Retina (tissue), 1 donor: Measurements from ENCODE around the gene HMX2.
"Not testable (repeated sequence)": the region's sequence is repeated elsewhere in the genome, so short reads cannot be mapped to it uniquely, and the experiment has no call there.

Source experiments
- DNase-seq: peaks from one replicate; pipeline ENCODE4 v3.0.0-alpha.2; 2016

HMX2 gene

GRCh38 chr10:123153486-123154091, 5.7 kb downstream of the HMX2 start:
- DNase-seq: no peak

GRCh38 chr10:123154092-123154710, 6.3 kb downstream of the HMX2 start, which contains the start of gene BUB3:
TSS of gene BUB3 (plus strand) at chr10:123154402. CDS start at chr10:123154918, 516 bp downstream.
- peak; percentile 97 for DNase-seq

DNA sequence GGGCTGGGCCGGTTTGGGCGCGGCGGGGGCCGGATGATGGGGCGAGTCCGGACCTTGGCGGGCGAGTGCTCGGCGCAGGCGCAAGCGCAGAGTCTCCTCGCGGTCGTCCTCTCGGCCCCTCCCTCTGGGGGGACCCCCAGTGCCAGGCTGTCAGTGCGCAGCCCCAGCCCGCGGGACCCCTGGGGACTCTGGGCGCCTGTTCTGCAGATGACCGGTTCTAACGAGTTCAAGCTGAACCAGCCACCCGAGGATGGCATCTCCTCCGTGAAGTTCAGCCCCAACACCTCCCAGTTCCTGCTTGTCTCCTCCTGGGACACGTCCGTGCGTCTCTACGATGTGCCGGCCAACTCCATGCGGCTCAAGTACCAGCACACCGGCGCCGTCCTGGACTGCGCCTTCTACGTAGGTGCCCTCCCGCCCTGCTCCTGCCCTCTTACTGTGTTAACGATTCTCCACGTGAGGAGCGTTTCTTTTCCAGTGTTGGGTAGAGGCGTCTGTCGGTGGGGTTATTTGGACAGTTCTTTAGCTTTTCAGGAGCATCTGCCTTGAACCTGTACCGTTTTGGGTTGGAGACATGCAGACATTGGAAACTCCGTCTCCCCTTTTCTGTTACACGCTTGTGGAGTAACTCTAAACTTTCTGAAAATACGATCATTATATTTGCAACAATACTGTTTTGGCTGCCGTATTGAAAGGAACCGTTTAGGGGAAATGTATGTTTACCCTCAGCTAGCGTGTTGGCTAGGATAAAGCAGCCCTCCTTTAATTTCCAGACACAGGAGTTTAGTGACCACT, 7.0 kb downstream of the HMX2 start:
- peak; percentile 81 for DNase-seq

- DNase-seq: no peak
Measured at GRCh38 chr10:123156078-123156477, 8.1 kb downstream of the HMX2 start.

GRCh38 chr10:123157210-123157609, 9.3 kb downstream of the HMX2 start:
- no peak for DNase-seq

- DNase-seq: no peak
Measured at GRCh38 chr10:123158682-123159081, 10.7 kb downstream of the HMX2 start.

- no peak for DNase-seq
Measured at GRCh38 chr10:123160311-123160980, 12.5 kb downstream of the HMX2 start.

- no peak for DNase-seq
Measured at GRCh38 chr10:123164319-123164718, 16.4 kb downstream of the HMX2 start.

- DNase-seq: peak; percentile 17
Measured at GRCh38 chr10:123165445-123166072, 17.6 kb downstream of the HMX2 start.

DNA sequence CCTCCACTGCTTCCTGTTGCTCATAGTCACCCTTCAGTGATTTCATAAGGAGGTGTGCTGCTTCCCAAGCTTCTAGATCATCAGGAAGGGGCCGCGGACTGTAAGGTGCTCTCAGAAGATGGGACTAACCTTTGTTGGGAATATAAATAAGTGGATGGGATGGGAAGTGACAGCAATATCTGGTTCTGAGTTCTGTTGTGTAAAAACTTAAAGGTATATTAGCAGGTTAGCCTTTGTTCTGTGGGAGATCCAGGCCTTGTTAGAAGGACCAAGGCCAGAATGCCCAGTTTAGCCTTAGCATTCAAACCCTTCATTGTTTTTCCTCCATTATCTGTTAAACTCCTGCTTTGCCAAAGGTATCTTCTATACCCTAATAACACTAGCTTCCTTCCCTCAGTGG, 18.7 kb downstream of the HMX2 start:
- DNase-seq: no peak

DNA sequence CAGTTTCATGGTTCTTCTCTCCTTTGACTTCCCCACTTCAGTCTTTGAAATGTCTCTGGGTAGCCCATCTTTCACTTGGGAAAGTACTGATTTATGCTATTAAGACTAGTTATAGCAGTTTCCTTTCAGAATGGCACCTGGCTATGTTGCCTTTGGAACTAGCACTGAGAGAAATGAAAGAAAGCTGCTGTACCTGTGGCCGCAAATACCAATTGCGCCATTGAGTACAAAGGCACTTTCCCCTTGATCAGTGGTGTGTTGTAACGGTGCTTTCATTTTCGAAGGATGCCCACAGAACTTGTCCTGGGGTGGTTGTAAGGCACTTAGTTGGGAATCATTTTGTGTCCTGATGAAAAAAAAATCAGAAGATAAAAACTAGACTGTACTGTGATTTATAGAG, 23.0 kb downstream of the HMX2 start:
- no peak for DNase-seq

- not testable (repeated sequence) for DNase-seq
Measured at GRCh38 chr10:123171616-123172015, 23.7 kb downstream of the HMX2 start.

DNA sequence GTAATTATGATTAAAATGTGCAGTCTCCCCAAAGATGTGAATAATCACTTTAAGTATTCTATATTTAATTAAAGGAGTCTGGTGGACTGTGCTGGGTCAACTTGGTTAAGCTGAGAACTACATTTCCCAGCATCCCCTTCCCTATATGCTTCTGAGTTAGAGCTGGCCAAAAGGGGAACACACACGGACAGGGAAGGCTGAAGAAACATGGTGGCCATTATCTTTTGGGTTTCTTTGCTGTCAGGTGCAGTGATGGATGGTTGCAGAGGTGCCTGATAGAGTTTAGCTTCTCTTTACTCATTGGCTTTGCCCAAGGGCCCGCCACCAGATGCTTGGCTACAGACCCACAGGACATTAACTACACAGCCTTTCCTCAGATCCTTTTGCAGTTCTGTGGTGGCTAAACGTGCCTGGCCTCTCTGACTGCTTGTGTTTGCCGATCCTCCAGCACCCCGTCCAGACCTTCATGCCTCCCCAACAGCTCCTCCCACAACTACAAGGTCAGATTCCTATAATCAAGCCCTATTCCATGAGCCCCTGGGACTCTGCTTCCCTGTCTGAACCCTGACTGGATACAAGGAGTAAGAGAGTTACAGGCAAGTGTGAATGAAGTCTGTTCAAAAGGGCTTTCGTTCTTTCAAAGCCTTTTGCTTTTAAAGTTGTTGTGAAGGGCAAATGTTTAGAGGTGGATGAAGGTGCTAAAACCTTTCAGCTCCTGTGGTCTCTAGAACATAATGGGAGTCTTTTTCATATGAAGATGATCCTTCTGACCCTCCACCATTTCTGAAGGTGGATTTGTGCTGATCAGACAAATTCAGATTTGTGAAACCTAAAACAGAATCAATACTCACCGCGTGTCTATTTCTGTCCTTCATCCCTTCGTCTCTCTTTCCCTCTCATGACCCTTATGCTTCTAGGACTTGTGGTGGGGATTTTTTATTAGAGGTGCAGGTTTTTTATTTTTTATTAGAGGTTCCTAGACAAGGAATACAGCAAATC, 27.8 kb downstream of the HMX2 start:
- no peak for DNase-seq

- DNase-seq: not testable (repeated sequence)
Measured at GRCh38 chr10:123178390-123178789, 30.5 kb downstream of the HMX2 start.

DNA sequence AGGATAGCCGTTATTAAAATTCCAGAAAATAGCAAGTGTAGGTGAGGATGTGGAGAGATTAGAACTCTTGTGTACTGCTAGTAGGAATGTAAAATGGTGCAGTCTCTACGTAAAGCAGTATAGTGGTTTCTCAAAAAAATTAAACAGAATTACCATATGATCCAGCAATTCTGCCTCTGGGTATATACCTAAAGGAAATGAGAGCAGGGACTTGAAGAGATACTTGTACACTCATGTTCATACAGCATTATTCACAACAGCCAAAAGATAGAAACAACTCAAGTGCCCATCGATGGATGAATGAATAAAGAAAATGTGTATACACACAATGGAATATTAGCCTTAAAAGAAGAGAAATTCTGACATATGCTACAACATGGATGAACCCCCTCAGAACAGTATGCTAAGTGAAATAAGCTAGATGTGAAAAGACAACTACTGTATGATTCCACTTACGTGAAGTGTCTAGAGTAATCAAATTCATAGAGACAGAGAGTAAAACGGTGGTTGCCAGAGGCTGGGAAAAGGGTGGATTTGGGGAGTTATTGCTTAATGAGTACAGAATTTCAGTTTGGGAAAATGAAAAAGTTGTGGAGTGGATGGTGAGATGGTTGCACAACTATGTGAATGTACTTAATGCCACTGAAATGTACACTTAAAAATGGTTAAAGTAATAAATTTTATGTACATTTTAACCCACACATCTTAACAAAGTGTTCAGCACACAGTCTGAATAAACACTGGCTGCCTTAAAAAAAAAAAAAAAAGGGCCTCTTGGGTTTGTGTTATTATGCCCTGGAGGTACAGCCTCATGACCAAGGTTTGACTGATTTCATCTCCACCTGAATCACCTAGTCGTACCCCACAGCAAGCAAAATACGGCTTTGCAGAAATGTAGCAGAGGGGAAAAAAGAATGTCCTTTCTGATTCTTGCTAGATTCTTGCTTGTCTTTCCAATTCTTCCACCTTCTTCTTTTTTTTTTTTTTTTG, 32.5 kb downstream of the HMX2 start:
- no peak for DNase-seq

GRCh38 chr10:123183724-123184123, 35.8 kb downstream of the HMX2 start:
- no peak for DNase-seq

GRCh38 chr10:123187781-123188180, 39.8 kb downstream of the HMX2 start:
- DNase-seq: peak; percentile 49

DNA sequence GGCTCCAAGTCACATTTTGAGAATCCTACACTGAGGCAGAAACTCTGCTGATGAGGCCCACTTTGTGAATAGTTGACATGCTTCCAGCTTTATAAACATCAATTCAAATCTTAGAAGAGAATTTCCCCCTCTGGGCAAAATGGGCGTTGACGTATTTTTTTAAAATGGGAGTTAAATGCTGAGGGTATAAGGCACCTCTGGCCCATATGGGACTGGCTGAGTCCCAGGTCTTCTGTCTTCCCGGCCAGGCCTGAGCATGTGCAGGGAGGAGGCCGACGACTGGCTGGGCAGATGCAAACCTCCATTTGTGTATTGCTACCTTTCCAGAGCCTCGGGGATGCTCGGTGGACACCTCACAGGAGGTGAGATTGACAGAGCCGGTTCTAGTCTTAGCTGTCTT, 44.0 kb downstream of the HMX2 start:
- DNase-seq: no peak

DNA sequence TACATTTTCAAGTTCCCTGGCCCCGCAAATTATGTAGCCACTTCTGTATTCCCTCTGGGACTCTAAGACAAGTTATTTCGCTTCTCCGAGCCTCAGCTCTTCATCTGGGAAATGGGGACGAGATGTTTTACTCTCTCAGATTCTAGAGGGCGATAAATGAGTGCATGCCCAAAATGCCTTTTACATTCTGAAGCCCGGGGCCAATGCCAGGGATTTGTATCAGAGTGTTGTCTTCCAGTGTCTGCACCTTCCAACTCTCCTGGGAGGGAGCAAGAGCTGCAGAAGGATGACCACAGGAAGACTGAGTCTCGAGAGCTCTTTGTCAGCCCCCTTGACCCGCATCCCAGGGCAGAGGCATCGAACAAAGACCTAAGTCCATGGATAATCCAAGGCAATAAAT, 46.1 kb downstream of the HMX2 start:
- DNase-seq: no peak
